HK-2 (cell line): ENCODE results near the gene PEAK1.
"Not testable (repeated sequence)": the region's sequence is repeated elsewhere in the genome, so short reads cannot be mapped to it uniquely, and the experiment has no call there.

Experiments
- DNase-seq: peaks from one replicate; pipeline ENCODE4 v3.0.0-alpha.2; 2018; ENCODE audit not compliant: unreplicated experiment

PEAK1 gene

GRCh38 chr15:77311618-77312398 lies 108.1 kb downstream of the PEAK1 start:
- no peak for DNase-seq

GRCh38 chr15:77311020-77311419 lies 108.9 kb downstream of the PEAK1 start:
- no peak for DNase-seq

- no peak for DNase-seq
These were observed 110.5 kb downstream of the PEAK1 start for GRCh38 chr15:77309392-77309791.

GRCh38 chr15:77305953-77306352 lies 114.0 kb downstream of the PEAK1 start:
- no peak for DNase-seq

DNA sequence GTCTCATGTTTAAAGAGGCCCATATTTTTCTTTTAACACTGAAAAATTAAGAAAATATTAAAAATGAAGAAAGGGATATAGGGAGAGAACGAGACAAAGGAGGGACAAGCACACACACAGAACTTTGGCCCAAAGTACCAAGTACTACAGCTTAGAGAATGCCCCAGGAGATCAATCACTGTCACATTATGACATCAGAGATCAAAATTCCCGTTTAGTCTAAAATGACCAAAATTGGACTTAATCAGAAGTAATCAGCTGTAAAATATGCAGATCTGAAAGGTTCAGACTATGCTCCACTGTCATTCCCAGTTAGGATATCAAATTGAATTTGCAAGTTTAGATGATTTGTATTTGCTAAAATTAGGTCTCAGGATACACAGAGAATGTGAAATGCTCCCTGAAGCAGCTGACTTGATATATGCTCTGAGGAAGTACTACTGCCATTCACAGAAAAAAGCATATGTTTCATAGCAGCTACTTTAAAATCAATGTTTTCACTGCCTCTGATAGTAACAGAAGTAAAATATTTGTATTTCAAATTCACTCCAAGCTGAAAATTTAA lies 123.0 kb downstream of the PEAK1 start:
- DNase-seq, result no peak

DNA sequence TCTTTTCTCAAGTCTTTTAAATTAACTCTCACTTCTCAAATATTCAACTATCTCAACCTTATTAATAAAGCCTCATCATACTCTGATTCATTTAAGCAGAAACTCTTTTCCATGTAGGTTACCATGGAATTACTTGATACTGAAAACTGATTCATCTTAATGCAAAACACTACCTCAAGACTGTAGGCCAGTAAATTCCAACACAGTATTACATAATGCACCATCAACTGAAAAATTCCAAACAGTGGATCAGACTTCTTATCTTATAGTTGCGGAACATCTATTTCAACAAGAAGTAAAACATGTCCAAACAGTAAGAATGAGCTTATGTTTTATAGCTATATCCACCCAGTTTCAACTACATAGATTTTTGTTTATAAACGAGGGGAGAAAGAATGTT lies 124.5 kb downstream of the PEAK1 start:
- DNase-seq, result no peak

GRCh38 chr15:77292969-77293558 lies 126.8 kb downstream of the PEAK1 start:
- no peak for DNase-seq

GRCh38 chr15:77291107-77291506 lies 128.8 kb downstream of the PEAK1 start:
- DNase-seq, result no peak

DNA sequence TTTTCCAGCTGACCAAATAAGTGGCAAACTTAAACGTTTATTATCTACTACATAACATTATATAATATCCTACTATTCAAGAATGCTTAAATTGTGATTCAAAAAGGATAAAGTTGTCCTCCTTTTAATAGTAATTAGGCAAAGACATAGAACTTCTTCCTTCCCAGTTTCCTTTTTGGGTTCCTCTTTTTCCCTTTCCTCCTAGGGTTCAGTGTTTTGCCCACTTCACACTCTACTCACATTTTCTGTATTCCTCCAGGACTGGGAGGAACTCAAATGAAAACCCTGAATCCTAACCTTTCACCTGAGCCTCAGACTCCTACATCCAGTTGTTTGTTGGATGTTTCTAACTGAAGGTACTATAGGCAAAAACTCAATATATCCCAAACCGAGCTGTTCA lies 132.5 kb downstream of the PEAK1 start:
- DNase-seq, result no peak

- no peak for DNase-seq
These were observed 134.6 kb downstream of the PEAK1 start for GRCh38 chr15:77285057-77285997.

GRCh38 chr15:77282333-77282732 lies 137.6 kb downstream of the PEAK1 start:
- DNase-seq, result no peak

- DNase-seq, result no peak
These were observed 143.0 kb downstream of the PEAK1 start for GRCh38 chr15:77276943-77277342.

- DNase-seq, result no peak
These were observed 143.8 kb downstream of the PEAK1 start for GRCh38 chr15:77276096-77276495.

- not testable (repeated sequence) for DNase-seq
These were observed 146.8 kb downstream of the PEAK1 start for GRCh38 chr15:77273136-77273535.

DNA sequence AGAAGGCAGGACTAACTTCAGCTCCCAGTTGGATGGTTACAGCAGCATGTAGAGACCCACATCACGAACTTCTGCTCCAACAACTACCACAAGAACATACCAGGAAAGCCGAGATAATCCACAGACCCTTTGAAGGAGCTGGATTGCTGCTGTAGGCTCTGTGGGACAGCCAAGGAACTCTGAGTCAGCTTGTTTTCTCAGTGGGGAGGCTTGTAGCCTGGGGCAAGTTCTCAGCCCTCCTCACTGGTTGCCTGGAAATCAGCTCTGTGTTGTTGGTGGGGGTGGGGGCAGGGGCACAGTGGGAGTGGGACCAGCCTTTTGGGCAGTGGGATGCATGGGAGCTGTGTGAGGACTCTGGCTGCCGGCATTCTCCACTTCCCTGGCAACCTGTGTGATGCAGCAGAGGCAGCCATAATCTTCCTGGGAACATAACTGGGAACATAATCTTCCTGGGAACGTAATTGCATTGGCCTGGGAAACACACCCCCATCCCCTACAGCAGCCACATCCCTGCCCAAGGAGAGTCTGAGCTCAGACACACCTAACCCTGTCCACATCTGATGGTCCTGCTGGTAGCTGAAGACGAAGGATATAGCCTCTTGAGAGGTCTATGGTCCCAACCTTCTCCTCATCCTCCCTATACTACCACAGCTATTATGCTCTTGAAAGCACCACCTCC lies 153.1 kb downstream of the PEAK1 start:
- no peak for DNase-seq

- no peak for DNase-seq
These were observed 164.5 kb downstream of the PEAK1 start for GRCh38 chr15:77255385-77255784.

DNA sequence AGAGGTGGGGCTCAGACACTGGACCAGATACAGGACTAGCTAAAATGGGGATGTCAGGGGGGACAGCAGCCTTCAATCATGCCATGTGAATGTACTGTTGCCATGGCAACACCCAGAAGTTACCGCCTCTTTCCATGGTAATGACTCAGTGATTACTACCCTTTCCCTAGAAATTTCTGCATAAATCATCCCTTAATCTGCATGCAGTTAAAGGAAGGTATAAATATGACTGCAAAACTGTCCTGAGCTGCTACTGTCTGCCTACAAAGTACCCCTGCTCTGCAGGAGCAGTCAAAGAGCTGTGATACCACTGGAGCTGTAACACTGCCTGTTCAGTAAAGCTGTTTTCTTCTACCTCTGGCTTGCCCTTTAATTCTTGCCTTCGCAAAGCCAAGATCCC lies 168.2 kb downstream of the PEAK1 start:
- no peak for DNase-seq

GRCh38 chr15:77247116-77247515 lies 172.8 kb downstream of the PEAK1 start:
- DNase-seq, result no peak

- DNase-seq, result no peak
These were observed 176.0 kb downstream of the PEAK1 start for GRCh38 chr15:77243716-77244401.

- DNase-seq, result no peak
These were observed 176.8 kb downstream of the PEAK1 start for GRCh38 chr15:77243135-77243534.
